Vein endothelial cell (primary cell): ENCODE results near the gene HS2ST1. TPM values are rescaled to one million over a fixed set of nuclear protein-coding genes. Genes with fewer than 3 reads are reported as not detected.

Experiments
- total RNA-seq: library from RNA; depleted of rRNA; stranded (reverse); fragments of >200 nt; gene quantifications from 2 replicates; pipeline ENCODE4 v1.2.3, GENCODE V29; 2012

HS2ST1 gene
- total RNA-seq, result 18.6 and 24.6 TPM in 2 replicates

DNA sequence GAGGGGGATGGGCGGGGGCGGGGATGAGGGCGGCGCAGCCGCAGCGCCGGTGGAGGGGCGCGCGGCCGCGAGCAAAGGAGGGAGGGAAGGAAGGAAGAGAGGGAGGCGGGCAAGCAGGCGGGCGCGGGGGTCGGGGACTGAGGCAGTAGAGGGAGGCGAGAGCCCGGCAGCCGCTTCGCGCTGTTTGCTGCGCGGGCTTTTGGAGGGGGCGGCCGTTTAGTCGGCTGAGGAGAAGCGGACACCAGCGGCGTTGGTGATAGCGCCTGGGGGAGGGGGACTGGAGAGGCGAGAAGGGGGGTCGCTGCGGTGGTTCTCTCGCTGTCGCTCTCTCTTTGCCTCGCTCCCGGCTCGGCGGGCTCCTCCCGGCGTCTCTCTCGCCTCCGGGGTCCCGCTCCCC, at the start of gene HS2ST1:
Gene HS2ST1 (plus strand): TSS at position 35 of the 397 bp plus-strand sequence.

DNA sequence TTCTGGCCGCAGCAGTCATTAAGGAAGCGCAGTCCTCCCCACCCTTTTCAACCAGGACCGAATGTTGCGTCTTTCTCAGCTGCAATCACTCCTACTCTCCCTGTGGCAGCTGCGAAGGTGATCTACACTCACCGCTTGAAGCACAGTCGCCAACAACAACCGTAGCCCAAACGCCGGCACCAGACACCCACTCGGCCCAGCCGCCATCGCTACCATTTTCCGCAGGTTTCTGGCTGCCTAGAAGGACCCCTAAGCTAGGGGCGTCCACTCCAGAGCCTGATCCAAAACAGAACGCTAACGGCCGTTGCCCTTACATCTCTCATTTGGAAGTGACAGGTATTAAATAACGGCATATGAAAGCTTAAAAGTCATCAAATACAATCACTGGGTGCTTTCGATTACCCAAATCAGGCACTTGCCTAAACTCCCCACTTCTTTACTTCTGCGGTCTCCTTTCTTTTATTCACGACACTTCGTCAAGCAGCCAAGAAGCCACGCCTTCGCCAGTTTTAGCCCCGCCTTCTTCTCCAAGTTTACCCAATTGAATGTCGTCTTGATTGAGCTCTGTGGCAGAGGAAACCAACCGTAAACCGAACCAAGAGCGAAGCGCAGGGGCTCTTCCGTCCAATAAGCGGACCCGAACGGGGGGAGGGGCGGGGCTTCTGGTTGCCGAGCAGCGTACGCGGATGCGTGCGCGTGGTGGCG, 387 bp upstream of the HS2ST1 start, which contains the start of gene SELENOF:
Gene SELENOF (minus strand): TSS at position 231 of the 705 bp plus-strand sequence. CDS start 15 bp downstream, at position 216.

Other genes starting within 250 kb of the HS2ST1 start
- 68.3 and 90.8 TPM in 2 replicates for gene SH3GLB1, start 210.1 kb upstream of the HS2ST1 start, total RNA-seq
- gene SELENOF, start 509 bp upstream of the HS2ST1 start, total RNA-seq, result 139 and 143 TPM in 2 replicates